Adrenal gland (tissue), 12 donors: Measurements from ENCODE around the gene TOX2. TPM values are rescaled to one million over a fixed set of nuclear protein-coding genes. Genes with fewer than 3 reads are reported as not detected.

Experiments
- DNase-seq, 7 donors: peaks; one replicate each; pipeline ENCODE4 v3.0.0-alpha.2; 2019 to 2020
- H3K27ac ChIP-seq, 5 donors: fragments of 200-600 bp; sonication (generic) in 4 of 5; 1 replicate in 3 of 5; 2 replicates in 2 of 5; pipeline versions ENCODE4 v1.5.1 to v1.8.0; 2016 to 2020; ENCODE audit warnings: mild to moderate bottlenecking in 1 of 5
- H3K27me3 ChIP-seq: fragments of 200-600 bp; 2 replicates; pipeline ENCODE4 v1.8.0; 2021
- H3K36me3 ChIP-seq, 2 donors: fragments of 200-600 bp; replicated peaks in 1 of 2; 1 replicate in 1 of 2; 2 replicates in 1 of 2; pipeline versions ENCODE4 v1.5.1 to v1.8.0; 2018 to 2022
- H3K4me1 ChIP-seq, 2 donors: fragments of 200-600 bp; replicated peaks in 1 of 2; 1 replicate in 1 of 2; 2 replicates in 1 of 2; pipeline versions ENCODE4 v1.5.1 to v1.8.0; 2018 to 2021
- H3K4me3 ChIP-seq, 4 donors: fragments of 200-600 bp; sonication (generic) in 3 of 4; one replicate each; pipeline ENCODE4 v1.5.1; 2016 to 2018
- H3K9me3 ChIP-seq, 3 donors: fragments of 200-600 bp; sonication (generic) in 1 of 3; replicated peaks in 1 of 3; 1 replicate in 2 of 3; 2 replicates in 1 of 3; pipeline versions ENCODE4 v1.5.1 to v1.8.0; 2016 to 2021
- CTCF ChIP-seq, 6 experiments: fragments of 450-650 bp in 4 of 6; fragments of 200-600 bp in 2 of 6; sonication (generic) in 1 of 6; IDR thresholded peaks; 1 replicate in 5 of 6; 2 replicates in 1 of 6; pipeline versions ENCODE4 v1.5.1 to v1.8.0; 2016 to 2021; ENCODE audit warnings: antibody characterized with exemption in 6 of 6, mild to moderate bottlenecking in 2 of 6, moderate library complexity in 1 of 6
- POLR2A ChIP-seq, 2 donors: fragments of 450-650 bp; IDR thresholded peaks; one replicate each; pipeline ENCODE4 v1.6.1; 2017; ENCODE audit warnings: antibody characterized with exemption in 2 of 2, mild to moderate bottlenecking in 2 of 2, moderate library complexity in 1 of 2
- WGBS, 4 donors: extraction: QIAGEN DNeasy Blood & Tissue Kit in 2 of 4; methylation state at CpG; one replicate each; pipeline versions ENCODE4 v1.1.5 to v1.1.7; 2013 to 2017; 5-methylcytosine and 5-hydroxymethylcytosine counted together
- intact Hi-C, 2 donors: fragments of 100-400 bp; cut with DNase I; formaldehyde crosslinking; loops; one replicate each; pipeline versions ENCODE4 v1.14.1 to v1.15.0; 2022 to 2023
- polyA plus RNA-seq, 3 donors: library from polyadenylated mRNA; stranded (reverse); fragments of 200-250 nt in 2 of 3; fragments of 350-450 nt in 1 of 3; fragmentation: Illumina TruSeq in 1 of 3; extraction: RNeasy Lipid Tissue Mini Kit (QIAGEN cat#74804) in 1 of 3; gene quantifications; one replicate each; pipeline ENCODE4 v1.2.3, GENCODE V29; 2013 to 2014
- total RNA-seq, 9 donors: library from RNA; depleted of rRNA in 4 of 9; stranded (reverse); fragments of >200 nt in 4 of 9; fragments of 120-200 nt in 1 of 9; fragmentation: NEBNext Ultra II Directional in 1 of 9; extraction: Animal tissue kit (Norgen Biotek cat#: 25700) in 1 of 9; gene quantifications; one replicate each; pipeline versions ENCODE4 v1.1.0 to v1.2.4, GENCODE V29; 2013 to 2023
- donor health status: healthy with polysubstance abuse.
- donor health status: Bipolar disorder and iron deficiency.
- donor health status: DM: yes; HTN: yes; CAD: no.
- donor health status: DM: no; HTN: no; CAD: no.
- donor health status: DM: no; HTN: no; CAD: no.
- donor health status: DM: yes; HTN: yes; CAD: no.

The TOX2 gene
- total and polyA plus RNA-seq, 12 donors: 0.33 to 7.6 (median 2.8) TPM

GRCh38 chr20:43988867-43989266 is 74.2 kb downstream of the TOX2 start:
- Histone ChIP-seq H3K27me3 (no peaks in the 10 kb centered on the region), H3K4me3 (no peak overlapping the region), H3K9me3 (no peaks in the 10 kb centered on the region), H3K4me1 (no peaks in the 10 kb centered on the region), H3K27ac (no peak overlapping the region), H3K36me3 (no peaks in the 10 kb centered on the region)
- peak in 1 of 7 donors; percentile 36 for DNase-seq
- intact Hi-C loops: no loop called here
- 58 to 77% (median 72%) methylated on average over 1 of the region's 1 CpG for WGBS, 4 donors
- no peak for TF ChIP-seq CTCF (IDR thresholded peaks at IDR 0.05)
- no peak for TF ChIP-seq POLR2A (IDR thresholded peaks at IDR 0.05)

- WGBS, 4 donors: 79 to 94% (median 90%) methylated on average over 5 of the region's 5 CpGs
- H3K27ac ChIP-seq: no peak overlapping the region
- intact Hi-C loops: no loop called here
- no peak overlapping the region for H3K4me3 ChIP-seq
- TF ChIP-seq POLR2A (IDR thresholded peaks at IDR 0.05): no peak
- no peak for TF ChIP-seq CTCF (IDR thresholded peaks at IDR 0.05)
- H3K9me3 ChIP-seq: no peaks in the 10 kb centered on the region
- no peaks in the 10 kb centered on the region for H3K4me1 ChIP-seq
- no peaks in the 10 kb centered on the region for H3K36me3 ChIP-seq
- no peak for DNase-seq
- H3K27me3 ChIP-seq: no peaks in the 10 kb centered on the region
Observed at GRCh38 chr20:43991261-43991660, 76.6 kb downstream of the TOX2 start.

GRCh38 chr20:43991982-43992381 is 77.3 kb downstream of the TOX2 start:
- no peak overlapping the region for H3K4me3 ChIP-seq
- 79 to 82% (median 81%) methylated on average over 11 of the region's 11 CpGs for WGBS, 4 donors
- no peak for TF ChIP-seq CTCF (IDR thresholded peaks at IDR 0.05)
- DNase-seq: no peak
- H3K27ac ChIP-seq: no peak overlapping the region
- H3K36me3 ChIP-seq: no peaks in the 10 kb centered on the region
- intact Hi-C loops: no loop called here
- no peaks in the 10 kb centered on the region for H3K27me3 ChIP-seq
- no peaks in the 10 kb centered on the region for H3K9me3 ChIP-seq
- no peaks in the 10 kb centered on the region for H3K4me1 ChIP-seq

GRCh38 chr20:43992885-43993284 is 78.2 kb downstream of the TOX2 start:
- Histone ChIP-seq H3K9me3 (no peaks in the 10 kb centered on the region), H3K4me1 (no peaks in the 10 kb centered on the region), H3K36me3 (no peaks in the 10 kb centered on the region), H3K4me3 (no peak overlapping the region), H3K27ac (no peak overlapping the region), H3K27me3 (no peaks in the 10 kb centered on the region)
- intact Hi-C loops: no loop called here
- 91 to 94% (median 93%) methylated on average over 10 of the region's 10 CpGs for WGBS, 4 donors
- TF ChIP-seq CTCF (IDR thresholded peaks at IDR 0.05): no peak
- no peak for TF ChIP-seq POLR2A (IDR thresholded peaks at IDR 0.05)
- no peak for DNase-seq
